K562 (cell line): Measurements from ENCODE around the gene GTPBP6. TPM values are rescaled to one million over a fixed set of nuclear protein-coding genes. Genes with fewer than 3 reads are reported as not detected.

Experiments
- BRD4 ChIP-seq: fragments of 200-600 bp; sonication (generic); IDR thresholded peaks from 2 replicates; pipeline ENCODE4 v1.6.1; 2017; ENCODE audit warnings: inconsistent platforms
- EP400 ChIP-seq: fragments of 450-650 bp; IDR thresholded peaks from 2 replicates; pipeline ENCODE4 v1.6.1; 2017; ENCODE audit warnings: antibody characterized with exemption, mild to moderate bottlenecking, moderate library complexity
- ERF ChIP-seq: fragments of 450-650 bp; formaldehyde crosslinking; IDR thresholded peaks from 2 replicates; pipeline ENCODE4 v1.4.0; 2020; ENCODE audit warnings: mild to moderate bottlenecking, mixed read lengths
- ETV5 ChIP-seq: sonication (generic); formaldehyde crosslinking; IDR thresholded peaks from 2 replicates; pipeline ENCODE4 v1.4.0; 2020; ENCODE audit warnings: low read depth, mild to moderate bottlenecking, missing genetic modification reagents
- FOSL1 ChIP-seq: fragments of 200-800 bp; sonication (Bioruptor generic); conservative IDR thresholded peaks from 2 replicates; pipeline ENCODE4 v1.6.1; 2016; ENCODE audit warnings: missing genetic modification characterization, missing compliant biosample characterization
- GABPB1 ChIP-seq: sonication (generic); formaldehyde crosslinking; IDR thresholded peaks from 2 replicates; pipeline ENCODE4 v1.8.0; 2022; ENCODE audit warnings: mild to moderate bottlenecking, missing genetic modification reagents
- GMEB1 ChIP-seq: fragments of 250-450 bp; sonication (Bioruptor Pico); IDR thresholded peaks from 2 replicates; pipeline ENCODE4 v1.4.0; 2020; ENCODE audit warnings: mild to moderate bottlenecking
- JUNB ChIP-seq: fragments of 450-650 bp; formaldehyde crosslinking; conservative IDR thresholded peaks from 2 replicates; pipeline ENCODE4 v1.4.0; 2020; ENCODE audit warnings: mild to moderate bottlenecking
- NCOA1 ChIP-seq: fragments of 450-650 bp; IDR thresholded peaks from 2 replicates; pipeline ENCODE4 v1.6.1; 2016; ENCODE audit warnings: low read depth
- NCOR1 ChIP-seq: fragments of 450-650 bp; IDR thresholded peaks from 2 replicates; pipeline ENCODE4 v1.6.1; 2016; ENCODE audit warnings: mild to moderate bottlenecking, moderate library complexity
- NFATC3 ChIP-seq: fragments of 450-650 bp; IDR thresholded peaks from 2 replicates; pipeline ENCODE4 v1.6.1; 2017; ENCODE audit warnings: mild to moderate bottlenecking
- RCOR1 ChIP-seq, 2 experiments: IDR thresholded peaks; 2 replicates each; pipeline ENCODE4 v1.6.1; 2012; ENCODE audit warnings: low read depth in 2 of 2, low read length in 2 of 2, borderline replicate concordance in 1 of 2, improper control_type of control experiment in 1 of 2
- TEAD4 ChIP-seq, 2 experiments: sonication (generic) in 1 of 2; formaldehyde crosslinking in 1 of 2; IDR thresholded peaks; 2 replicates each; pipeline versions ENCODE4 v1.6.1 to v1.8.0; 2012 to 2022; ENCODE audit warnings: borderline replicate concordance in 1 of 2, inconsistent platforms in 1 of 2, low read length in 1 of 2, mild to moderate bottlenecking in 1 of 2, missing genetic modification reagents in 1 of 2
- ZNF511 ChIP-seq: sonication (generic); formaldehyde crosslinking; IDR thresholded peaks from 2 replicates; pipeline ENCODE4 v1.8.0; 2022; ENCODE audit warnings: mild to moderate bottlenecking, missing genetic modification reagents
- ZNF79 ChIP-seq: fragments of 250-450 bp; sonication (Bioruptor Pico); IDR thresholded peaks from 2 replicates; pipeline ENCODE4 v1.4.0; 2020; ENCODE audit warnings: low read depth, mild to moderate bottlenecking, moderate library complexity
- polyA plus RNA-seq, 8 experiments: library from polyadenylated mRNA; depleted of rRNA in 4 of 8; stranded (reverse) in 5 of 8; unstranded in 3 of 8; fragments of >200 nt; fragmentation: Nextera tagmentation in 2 of 8; fragmentation: Illumina TruSeq in 1 of 8; extraction: Ambion mirVana in 2 of 8; extraction: Trizol in 1 of 8; gene quantifications; 2 replicates each; pipeline versions ENCODE4 v1.2.1 to v1.2.3, GENCODE V29; 2011 to 2014; ENCODE audit warnings: inconsistent platforms in 1 of 8, missing spikeins in 1 of 8
- total RNA-seq, 7 experiments: library from RNA; depleted of rRNA in 6 of 7; stranded (reverse); fragments of >200 nt in 6 of 7; fragmentation: Illumina TruSeq in 2 of 7; extraction: Trizol in 2 of 7; gene quantifications; 2 replicates each; pipeline versions ENCODE4 v1.2.1 to v1.2.3, GENCODE V29; 2011 to 2021; ENCODE audit warnings: low replicate concordance in 1 of 7
- TF ChIP-seq, protein P1 (sequence below), 2 experiments: IDR thresholded peaks; 2 replicates each; pipeline ENCODE4 v1.6.1; 2011; ENCODE audit warnings: borderline replicate concordance in 1 of 2, control low read depth in 1 of 2, low read depth in 1 of 2, low read length in 1 of 2, mild to moderate bottlenecking in 1 of 2, mixed read lengths in 1 of 2, moderate library complexity in 1 of 2; ENCODE audit not compliant: insufficient read depth in 1 of 2, insufficient read length in 1 of 2, poor library complexity in 1 of 2, severe bottlenecking in 1 of 2; ENCODE audit errors: extremely low read depth in 1 of 2
- TF ChIP-seq, protein P2 (sequence below): sonication (generic); formaldehyde crosslinking; IDR thresholded peaks from 2 replicates; pipeline ENCODE4 v1.8.0; 2022; ENCODE audit warnings: missing genetic modification reagents, mild to moderate bottlenecking, moderate library complexity, borderline replicate concordance
- TF ChIP-seq, protein P3 (sequence below): IDR thresholded peaks from 3 replicates; pipeline ENCODE4 v1.6.1; 2011; ENCODE audit warnings: borderline replicate concordance, mild to moderate bottlenecking; ENCODE audit not compliant: insufficient read length, insufficient read depth

The GTPBP6 gene
- total and polyA plus RNA-seq, 9 of the 15 experiments (the other 6 are each of a cell fraction or from before 2014, with no cell fraction given) = 0.24 to 35.2 (median 8.0) TPM

DNA sequence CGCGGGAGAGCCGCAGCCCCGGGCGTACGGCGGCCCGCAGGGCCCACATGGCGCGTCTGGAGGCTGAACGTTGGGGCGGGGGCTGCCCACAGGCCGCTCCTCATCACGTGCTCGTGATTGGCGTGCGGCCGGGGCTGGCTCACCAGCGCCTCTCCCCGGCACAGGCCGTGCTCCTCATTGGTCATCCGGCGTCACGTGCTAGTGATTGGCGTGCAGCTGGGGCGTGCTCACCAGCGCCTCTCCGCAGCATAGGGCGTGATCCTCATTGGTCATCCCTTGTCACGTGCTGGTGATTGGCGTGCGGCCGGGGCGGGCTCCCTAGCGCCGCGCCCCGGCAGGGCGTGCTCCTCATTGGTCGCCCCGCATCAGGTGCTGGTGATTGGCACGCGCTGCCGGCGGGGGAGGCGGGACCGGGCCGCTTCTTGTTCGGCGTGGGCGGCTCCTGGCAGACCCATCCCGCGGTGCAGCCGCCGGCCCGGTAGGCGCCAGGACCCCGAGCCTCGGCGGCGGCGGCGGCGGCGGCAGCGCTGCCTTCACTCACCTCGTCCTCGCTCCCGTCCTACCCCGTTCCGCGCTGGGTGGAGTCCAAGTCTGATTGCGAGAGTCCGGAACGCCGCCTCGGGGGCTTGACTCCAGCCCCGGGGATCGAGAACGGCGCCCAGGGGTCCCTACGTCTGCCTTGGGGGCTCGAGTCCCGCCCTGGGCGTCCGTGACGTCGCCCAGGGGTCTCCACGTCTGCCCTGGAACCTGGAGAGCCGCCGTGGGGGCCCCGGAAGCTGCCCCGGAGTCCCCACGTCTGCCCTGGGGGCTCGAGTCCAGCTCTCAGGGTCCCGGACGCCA lies at the start of gene GTPBP6 (continued):
- TF ChIP-seq GMEB1 (CRISPR knock-in tag) (0 out of 2 replicates have a peak, but pooled peaks have one; percentile 54), NCOR1 (no peak), BRD4 (no peak), JUNB (CRISPR knock-in tag) (no peak), NCOA1 (no peak), TEAD4 (IDR thresholded peaks at IDR 0.05; ENCODE audit: low read length) (no peak), TEAD4 (CRISPR knock-in tag; IDR thresholded peaks at IDR 0.05; ENCODE audit: borderline replicate concordance) (no peak), ZNF511 (no peak), EP400 (peak; percentile 16; the same call in 1 of the 2 replicates), RCOR1 (IDR thresholded peaks at IDR 0.05; ENCODE audit: borderline replicate concordance in 1 of 2, low read depth in 2 of 2, low read length in 2 of 2) (no peak), ZNF79 (CRISPR knock-in tag) (no peak), NFATC3 (no peak), ERF (CRISPR knock-in tag) (0 out of 2 replicates have a peak, but pooled peaks have one; percentile 40), FOSL1 (tag) (peak; percentile 47), ETV5 (no peak), GABPB1 (CRISPR knock-in tag) (peak; percentile 48; the same call in 1 of the 2 replicates)
- TF ChIP-seq, protein P1, sequence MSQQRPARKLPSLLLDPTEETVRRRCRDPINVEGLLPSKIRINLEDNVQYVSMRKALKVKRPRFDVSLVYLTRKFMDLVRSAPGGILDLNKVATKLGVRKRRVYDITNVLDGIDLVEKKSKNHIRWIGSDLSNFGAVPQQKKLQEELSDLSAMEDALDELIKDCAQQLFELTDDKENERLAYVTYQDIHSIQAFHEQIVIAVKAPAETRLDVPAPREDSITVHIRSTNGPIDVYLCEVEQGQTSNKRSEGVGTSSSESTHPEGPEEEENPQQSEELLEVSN (IDR thresholded peaks at IDR 0.05; ENCODE audit: borderline replicate concordance in 1 of 2, extremely low read depth in 1 of 2, insufficient read depth in 1 of 2, insufficient read length in 1 of 2, low read depth in 1 of 2, low read length in 1 of 2, poor library complexity in 1 of 2, severe bottlenecking in 1 of 2) = peak in 1 of 2 experiments; percentile 5
- TF ChIP-seq, protein P2, sequence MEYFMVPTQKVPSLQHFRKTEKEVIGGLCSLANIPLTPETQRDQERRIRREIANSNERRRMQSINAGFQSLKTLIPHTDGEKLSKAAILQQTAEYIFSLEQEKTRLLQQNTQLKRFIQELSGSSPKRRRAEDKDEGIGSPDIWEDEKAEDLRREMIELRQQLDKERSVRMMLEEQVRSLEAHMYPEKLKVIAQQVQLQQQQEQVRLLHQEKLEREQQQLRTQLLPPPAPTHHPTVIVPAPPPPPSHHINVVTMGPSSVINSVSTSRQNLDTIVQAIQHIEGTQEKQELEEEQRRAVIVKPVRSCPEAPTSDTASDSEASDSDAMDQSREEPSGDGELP (CRISPR knock-in tag) = peak; percentile 91
- TF ChIP-seq, protein P3, sequence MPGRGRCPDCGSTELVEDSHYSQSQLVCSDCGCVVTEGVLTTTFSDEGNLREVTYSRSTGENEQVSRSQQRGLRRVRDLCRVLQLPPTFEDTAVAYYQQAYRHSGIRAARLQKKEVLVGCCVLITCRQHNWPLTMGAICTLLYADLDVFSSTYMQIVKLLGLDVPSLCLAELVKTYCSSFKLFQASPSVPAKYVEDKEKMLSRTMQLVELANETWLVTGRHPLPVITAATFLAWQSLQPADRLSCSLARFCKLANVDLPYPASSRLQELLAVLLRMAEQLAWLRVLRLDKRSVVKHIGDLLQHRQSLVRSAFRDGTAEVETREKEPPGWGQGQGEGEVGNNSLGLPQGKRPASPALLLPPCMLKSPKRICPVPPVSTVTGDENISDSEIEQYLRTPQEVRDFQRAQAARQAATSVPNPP = no peak
